Colonic mucosa (tissue), 4 donors: ENCODE measurements around the gene RTCA. TPM values are rescaled to one million over a fixed set of nuclear protein-coding genes. Genes with fewer than 3 reads are reported as not detected.

Experiments
- DNase-seq: peaks from one replicate; pipeline ENCODE4 v3.0.0-alpha.2; 2020
- H3K27ac ChIP-seq: fragments of 200-600 bp; one replicate; pipeline ENCODE4 v1.8.0; 2021
- H3K27me3 ChIP-seq: fragments of 200-600 bp; one replicate; pipeline ENCODE4 v1.8.0; 2021
- H3K36me3 ChIP-seq: fragments of 200-600 bp; one replicate; pipeline ENCODE4 v1.8.0; 2021
- H3K4me1 ChIP-seq: fragments of 200-600 bp; one replicate; pipeline ENCODE4 v1.8.0; 2021; ENCODE audit warnings: mild to moderate bottlenecking
- H3K4me3 ChIP-seq: fragments of 200-600 bp; one replicate; pipeline ENCODE4 v1.8.0; 2021
- H3K9ac ChIP-seq, 2 donors: one replicate each; pipeline ENCODE4 v1.7.0; 2013; ENCODE audit warnings: control low read depth in 2 of 2, low read depth in 2 of 2, low read length in 2 of 2
- H3K9me3 ChIP-seq: fragments of 200-600 bp; one replicate; pipeline ENCODE4 v1.8.0; 2021
- intact Hi-C: fragments of 100-400 bp; cut with DNase I; formaldehyde crosslinking; loops from one replicate; pipeline ENCODE4 v1.14.1; 2022
- total RNA-seq, 2 donors: library from RNA; stranded (reverse); fragmentation: NEBNext Ultra II Directional in 1 of 2; extraction: Animal tissue kit (Norgen Biotek cat#: 25700) in 1 of 2; gene quantifications; one replicate each; pipeline ENCODE4 v1.2.1, GENCODE V29; 2021
- TF ChIP-seq, protein P1 (sequence below): fragments of 200-600 bp; IDR thresholded peaks from one replicate; pipeline ENCODE4 v1.8.0; 2022; ENCODE audit warnings: antibody characterized with exemption, mild to moderate bottlenecking
- donor health status: healthy.
- donor health status: DM: no; HTN: no; CAD: no.
- donor health status: DM: no; HTN: no; CAD: no.

The RTCA gene
- total RNA-seq, 2 donors from 2014 or later, result 39.4 to 41.4 TPM

DNA sequence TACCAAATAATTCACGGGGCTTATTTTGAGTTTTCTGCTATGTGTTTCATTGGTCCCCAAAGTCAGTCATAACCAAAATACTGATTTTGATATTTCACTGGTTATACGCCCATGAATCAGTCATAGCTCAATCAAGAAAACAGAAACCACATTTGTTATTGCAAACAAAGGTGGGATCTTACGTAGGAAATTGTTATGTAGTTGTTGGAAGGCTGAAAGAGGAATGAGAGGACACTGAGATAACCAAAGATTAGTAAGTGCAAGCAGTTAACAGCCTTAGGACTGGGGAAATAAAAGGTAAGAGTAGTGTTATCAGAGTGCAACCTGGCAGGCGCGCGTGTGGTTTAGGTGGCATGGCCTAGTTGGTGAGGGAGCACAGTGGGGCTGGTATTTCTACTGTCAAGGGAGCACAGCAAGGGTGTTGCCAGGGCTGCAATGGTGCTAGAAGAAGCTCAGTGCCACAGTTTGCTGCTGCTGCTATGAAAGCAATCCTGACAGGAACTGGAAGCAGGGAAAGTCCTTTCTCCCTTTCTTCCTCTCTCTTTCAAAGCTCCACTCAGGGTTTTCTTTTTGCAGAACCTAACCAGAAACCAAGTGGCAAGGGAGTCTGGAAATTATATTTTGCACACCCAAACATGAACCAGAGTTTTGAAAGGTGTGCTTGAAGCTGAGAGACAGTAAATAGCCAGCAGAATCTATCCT is 33.7 kb downstream of the RTCA start:
- Histone ChIP-seq H3K9me3 (no peaks in the 10 kb centered on the region), H3K4me3 (no peak overlapping the region), H3K27ac (no peak overlapping the region), H3K9ac (no peak overlapping the region), H3K36me3 (no peaks in the 10 kb centered on the region), H3K4me1 (no peaks in the 10 kb centered on the region), H3K27me3 (no peaks in the 10 kb centered on the region)
- TF ChIP-seq, protein P1, sequence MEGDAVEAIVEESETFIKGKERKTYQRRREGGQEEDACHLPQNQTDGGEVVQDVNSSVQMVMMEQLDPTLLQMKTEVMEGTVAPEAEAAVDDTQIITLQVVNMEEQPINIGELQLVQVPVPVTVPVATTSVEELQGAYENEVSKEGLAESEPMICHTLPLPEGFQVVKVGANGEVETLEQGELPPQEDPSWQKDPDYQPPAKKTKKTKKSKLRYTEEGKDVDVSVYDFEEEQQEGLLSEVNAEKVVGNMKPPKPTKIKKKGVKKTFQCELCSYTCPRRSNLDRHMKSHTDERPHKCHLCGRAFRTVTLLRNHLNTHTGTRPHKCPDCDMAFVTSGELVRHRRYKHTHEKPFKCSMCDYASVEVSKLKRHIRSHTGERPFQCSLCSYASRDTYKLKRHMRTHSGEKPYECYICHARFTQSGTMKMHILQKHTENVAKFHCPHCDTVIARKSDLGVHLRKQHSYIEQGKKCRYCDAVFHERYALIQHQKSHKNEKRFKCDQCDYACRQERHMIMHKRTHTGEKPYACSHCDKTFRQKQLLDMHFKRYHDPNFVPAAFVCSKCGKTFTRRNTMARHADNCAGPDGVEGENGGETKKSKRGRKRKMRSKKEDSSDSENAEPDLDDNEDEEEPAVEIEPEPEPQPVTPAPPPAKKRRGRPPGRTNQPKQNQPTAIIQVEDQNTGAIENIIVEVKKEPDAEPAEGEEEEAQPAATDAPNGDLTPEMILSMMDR, result no peak
- no peak for DNase-seq
- intact Hi-C loops, result no loop called here

DNA sequence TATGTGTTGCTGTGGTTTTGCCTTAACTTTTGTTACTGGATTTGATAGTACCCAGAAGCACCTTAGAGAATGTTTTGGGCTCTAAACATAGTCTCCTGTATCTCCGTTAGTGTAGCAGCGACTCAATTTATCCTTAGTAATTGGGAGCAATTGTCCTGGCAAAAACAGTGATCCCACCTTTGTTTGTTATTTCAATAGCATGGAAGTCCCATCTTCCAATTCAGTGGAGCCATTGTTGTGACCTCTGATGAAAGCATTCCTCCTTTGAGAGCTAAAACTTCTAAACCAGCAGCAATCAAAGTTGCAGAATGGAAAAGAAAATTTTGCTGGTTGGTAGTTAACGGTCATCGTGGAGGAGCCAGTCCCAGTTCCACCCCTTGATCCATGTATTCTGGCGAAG is 34.7 kb downstream of the RTCA start:
- TF ChIP-seq, protein P1, result no peak
- intact Hi-C loops, result no loop called here
- H3K27ac ChIP-seq, result no peak overlapping the region

DNA sequence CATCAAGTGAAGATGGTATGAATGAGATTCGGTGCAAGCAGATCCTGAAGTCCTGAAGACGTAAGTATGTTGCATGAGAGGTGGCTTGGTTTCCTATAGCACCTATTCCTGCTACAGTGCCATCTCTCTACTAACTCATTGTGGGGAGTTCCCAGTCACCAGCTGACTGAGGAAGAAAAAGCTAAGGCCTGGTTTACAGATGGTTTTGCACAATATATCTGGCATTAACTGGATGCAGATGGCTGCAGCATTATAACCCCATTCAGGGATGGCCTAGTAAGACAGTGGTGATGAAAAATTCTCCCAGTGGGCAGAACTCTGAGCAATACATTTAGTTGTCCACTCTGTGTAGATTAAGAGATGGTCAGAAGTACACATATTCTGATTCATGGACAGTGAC is 36.7 kb downstream of the RTCA start:
- Histone ChIP-seq H3K9ac (no peak overlapping the region), H3K27ac (no peak overlapping the region), H3K27me3 (no peaks in the 10 kb centered on the region), H3K9me3 (no peaks in the 10 kb centered on the region), H3K4me1 (no peaks in the 10 kb centered on the region), H3K36me3 (no peaks in the 10 kb centered on the region), H3K4me3 (no peak overlapping the region)
- intact Hi-C loops, result no loop called here
- DNase-seq, result no peak
- TF ChIP-seq, protein P1, result no peak

More for the DNA sequence above, 34.7 kb downstream of the RTCA start:
- no peak for DNase-seq
- Histone ChIP-seq H3K4me3 (no peak overlapping the region), H3K4me1 (no peaks in the 10 kb centered on the region), H3K9me3 (no peaks in the 10 kb centered on the region), H3K9ac (no peak overlapping the region), H3K27me3 (no peaks in the 10 kb centered on the region), H3K36me3 (no peaks in the 10 kb centered on the region)

DNA sequence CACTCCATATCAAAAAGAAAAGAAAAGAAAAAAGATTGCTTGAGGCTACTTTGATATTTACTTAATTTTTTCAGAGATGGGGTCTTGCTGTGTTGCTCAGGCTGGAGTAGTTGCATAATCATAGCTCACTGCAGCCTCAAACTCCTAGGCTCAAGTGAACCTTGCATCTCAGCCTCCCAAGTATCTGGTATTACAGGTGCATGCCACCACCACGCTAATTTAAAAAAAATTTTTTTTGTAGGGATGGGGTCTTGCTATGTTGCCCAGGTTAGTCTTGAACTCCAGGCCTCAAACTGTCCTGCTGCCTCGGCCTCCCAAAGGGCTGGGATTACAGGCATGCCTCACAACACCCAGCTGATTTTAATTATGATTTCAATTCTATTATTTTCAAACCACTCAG is 38.2 kb downstream of the RTCA start:
- no peaks in the 10 kb centered on the region for H3K36me3 ChIP-seq
- no peaks in the 10 kb centered on the region for H3K4me1 ChIP-seq
- TF ChIP-seq, protein P1, result no peak
- DNase-seq, result no peak
- H3K9me3 ChIP-seq, result no peaks in the 10 kb centered on the region
- H3K9ac ChIP-seq, result no peak overlapping the region
- intact Hi-C loops, result no loop called here
- no peak overlapping the region for H3K4me3 ChIP-seq
- H3K27ac ChIP-seq, result no peak overlapping the region
- H3K27me3 ChIP-seq, result no peaks in the 10 kb centered on the region

DNA sequence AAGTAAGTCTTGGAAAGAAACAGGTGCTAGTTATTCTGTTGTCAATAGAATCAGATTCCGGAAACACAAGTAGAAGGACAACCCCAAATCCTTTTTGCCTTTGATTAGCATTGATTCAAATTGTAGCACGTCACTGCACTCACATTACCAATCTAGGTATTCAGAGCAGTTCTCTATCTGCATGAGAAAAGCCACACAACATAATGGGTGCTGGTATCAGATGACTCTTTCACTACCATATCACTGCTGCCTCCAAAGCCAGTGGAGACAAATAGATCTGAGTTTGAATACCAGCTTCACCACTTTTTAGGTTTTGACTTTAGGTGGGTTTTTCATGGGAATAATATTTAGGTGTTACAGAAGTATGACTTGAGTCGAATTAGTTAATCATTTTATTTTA is 38.9 kb downstream of the RTCA start:
- H3K36me3 ChIP-seq, result no peaks in the 10 kb centered on the region
- no peaks in the 10 kb centered on the region for H3K4me1 ChIP-seq
- no peak overlapping the region for H3K9ac ChIP-seq
- H3K27ac ChIP-seq, result no peak overlapping the region
- no peak for DNase-seq
- no peaks in the 10 kb centered on the region for H3K9me3 ChIP-seq
- no peaks in the 10 kb centered on the region for H3K27me3 ChIP-seq
- intact Hi-C loops, result no loop called here
- TF ChIP-seq, protein P1, result no peak
- H3K4me3 ChIP-seq, result no peak overlapping the region
